Stimulated activated CD8-positive, alpha-beta memory T cell treated with anti-CD3 and anti-CD28 coated beads, Interleukin-12 subunit alpha, Interleukin-12 subunit beta, amount 100 ng/mL, for 4 hours (primary cell): Measurements from ENCODE around the gene APH1A.
"Not testable (repeated sequence)": the region's sequence is repeated elsewhere in the genome, so short reads cannot be mapped to it uniquely, and the experiment has no call there.

Experiments used
- DNase-seq: peaks from one replicate; pipeline ENCODE4 v3.0.0-alpha.2; 2020; ENCODE audit warnings: low read depth

Gene APH1A

GRCh38 chr1:150233359-150234308 is 35.2 kb downstream of the APH1A start:
- DNase-seq, result peak; percentile 46

GRCh38 chr1:150232921-150233320 is 35.9 kb downstream of the APH1A start:
- DNase-seq, result not testable (repeated sequence)

GRCh38 chr1:150228246-150228645 is 40.6 kb downstream of the APH1A start:
- not testable (repeated sequence) for DNase-seq

GRCh38 chr1:150227228-150227627 is 41.6 kb downstream of the APH1A start:
- DNase-seq, result no peak

GRCh38 chr1:150226486-150226885 is 42.3 kb downstream of the APH1A start:
- DNase-seq, result no peak

GRCh38 chr1:150225546-150225945 is 43.3 kb downstream of the APH1A start:
- no peak for DNase-seq

- no peak for DNase-seq
These were observed 43.8 kb downstream of the APH1A start for GRCh38 chr1:150224983-150225382.

- no peak for DNase-seq
These were observed 47.3 kb downstream of the APH1A start for GRCh38 chr1:150221552-150221951.

GRCh38 chr1:150215855-150216254 is 53.0 kb downstream of the APH1A start:
- DNase-seq, result not testable (repeated sequence)
